ENCODE measurements around the gene LILRB1.
"Not testable (repeated sequence)": the region's sequence is repeated elsewhere in the genome, so short reads cannot be mapped to it uniquely, and the experiment has no call there.

LILRB1 gene

DNA sequence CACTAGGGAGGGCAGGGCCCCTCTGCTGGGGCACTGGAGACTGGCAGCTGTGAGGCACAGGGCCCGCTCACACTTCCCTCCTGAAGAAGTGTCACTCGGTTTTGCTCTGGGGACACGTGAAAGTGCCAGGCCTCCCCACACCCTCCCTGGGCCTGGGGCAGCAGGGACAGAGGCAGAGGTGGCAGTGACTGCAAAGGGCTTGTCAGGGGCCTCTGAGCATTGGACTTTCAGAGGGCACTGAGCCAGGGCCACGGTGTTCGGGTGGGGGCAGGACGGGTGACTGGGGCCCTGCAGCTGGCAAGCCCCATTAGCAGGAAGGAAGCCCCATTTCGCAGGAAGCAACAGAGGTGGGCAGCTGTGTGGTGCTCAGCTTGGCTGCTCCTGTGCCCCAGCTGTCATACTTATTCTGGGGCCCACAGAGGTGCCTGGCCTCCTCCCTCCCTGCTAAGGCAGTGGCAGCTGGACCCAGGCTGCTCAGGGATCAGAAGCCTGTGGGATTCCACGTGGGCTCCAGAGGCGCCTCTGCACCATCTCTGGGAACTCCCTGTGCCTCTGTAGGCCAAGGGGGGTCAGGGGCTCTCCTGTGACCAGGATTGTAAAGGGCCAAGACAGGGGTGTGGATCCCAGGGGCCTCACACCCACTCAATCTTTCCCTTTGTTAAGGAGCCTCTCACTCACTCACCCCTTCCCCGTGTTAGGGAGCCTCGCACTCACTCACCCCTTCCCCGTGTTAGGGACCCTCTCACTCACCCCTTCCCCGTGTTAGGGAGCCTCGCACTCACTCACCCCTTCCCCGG is 5.2 kb upstream of the LILRB1 start:
- not testable (repeated sequence) for DNase-seq (ENCODE audit: low read depth)

DNA sequence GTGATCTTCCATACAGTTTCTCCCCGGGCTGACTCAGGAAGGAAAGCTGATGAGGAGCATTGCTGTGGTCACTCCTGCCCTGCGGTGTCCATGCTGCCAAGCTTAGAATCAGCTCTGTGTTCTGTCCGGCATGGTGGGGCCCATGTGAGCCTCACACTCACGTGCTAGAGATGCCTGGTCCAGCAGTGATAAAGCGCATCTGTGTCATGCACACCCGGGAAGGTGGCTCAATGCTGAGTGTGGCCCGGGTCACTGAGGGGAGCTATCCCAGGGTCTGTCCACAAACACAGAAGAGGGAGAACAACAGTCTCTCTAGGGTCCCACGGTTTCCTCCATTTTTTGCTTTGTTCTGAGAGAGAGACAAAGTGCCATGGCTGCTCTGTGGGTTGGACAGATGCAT is 3.5 kb upstream of the LILRB1 start:
- no peak for DNase-seq (ENCODE audit: low read depth)

GRCh38 chr19:54627912-54628311 is 2.4 kb upstream of the LILRB1 start:
- not testable (repeated sequence) for DNase-seq (ENCODE audit: low read depth)

- no peak for DNase-seq (ENCODE audit: low read depth)
Measured at GRCh38 chr19:54630782-54631181, 498 bp downstream of the LILRB1 start.

DNA sequence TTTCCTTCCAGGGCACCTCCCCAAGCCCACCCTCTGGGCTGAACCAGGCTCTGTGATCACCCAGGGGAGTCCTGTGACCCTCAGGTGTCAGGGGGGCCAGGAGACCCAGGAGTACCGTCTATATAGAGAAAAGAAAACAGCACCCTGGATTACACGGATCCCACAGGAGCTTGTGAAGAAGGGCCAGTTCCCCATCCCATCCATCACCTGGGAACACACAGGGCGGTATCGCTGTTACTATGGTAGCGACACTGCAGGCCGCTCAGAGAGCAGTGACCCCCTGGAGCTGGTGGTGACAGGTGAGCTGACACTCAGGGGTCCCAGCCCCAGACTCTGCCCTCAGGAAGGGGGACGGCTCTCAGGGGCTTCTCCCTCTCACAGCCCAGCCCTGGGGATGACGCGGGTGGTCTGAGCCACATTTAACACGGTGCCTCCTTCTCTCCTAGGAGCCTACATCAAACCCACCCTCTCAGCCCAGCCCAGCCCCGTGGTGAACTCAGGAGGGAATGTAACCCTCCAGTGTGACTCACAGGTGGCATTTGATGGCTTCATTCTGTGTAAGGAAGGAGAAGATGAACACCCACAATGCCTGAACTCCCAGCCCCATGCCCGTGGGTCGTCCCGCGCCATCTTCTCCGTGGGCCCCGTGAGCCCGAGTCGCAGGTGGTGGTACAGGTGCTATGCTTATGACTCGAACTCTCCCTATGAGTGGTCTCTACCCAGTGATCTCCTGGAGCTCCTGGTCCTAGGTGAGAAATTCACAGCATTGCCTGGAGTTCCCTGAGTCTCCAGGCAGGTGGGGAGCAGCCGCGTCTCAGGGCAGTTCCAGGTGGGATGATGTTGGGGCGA is 1.4 kb downstream of the LILRB1 start:
- DNase-seq (ENCODE audit: low read depth), result not testable (repeated sequence)

DNA sequence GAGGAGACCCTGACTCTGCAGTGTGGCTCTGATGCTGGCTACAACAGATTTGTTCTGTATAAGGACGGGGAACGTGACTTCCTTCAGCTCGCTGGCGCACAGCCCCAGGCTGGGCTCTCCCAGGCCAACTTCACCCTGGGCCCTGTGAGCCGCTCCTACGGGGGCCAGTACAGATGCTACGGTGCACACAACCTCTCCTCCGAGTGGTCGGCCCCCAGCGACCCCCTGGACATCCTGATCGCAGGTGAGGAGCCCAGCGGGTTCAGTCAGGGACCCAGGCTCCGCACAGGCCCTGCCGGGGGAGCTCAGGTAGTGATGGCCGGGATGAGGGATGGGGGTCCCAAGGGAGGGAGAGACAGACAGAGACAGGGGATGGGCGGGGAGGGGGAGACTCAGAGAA is 2.2 kb downstream of the LILRB1 start:
- not testable (repeated sequence) for DNase-seq (ENCODE audit: low read depth)

GRCh38 chr19:54633401-54633800 is 3.1 kb downstream of the LILRB1 start:
- no peak for DNase-seq (ENCODE audit: low read depth)

DNA sequence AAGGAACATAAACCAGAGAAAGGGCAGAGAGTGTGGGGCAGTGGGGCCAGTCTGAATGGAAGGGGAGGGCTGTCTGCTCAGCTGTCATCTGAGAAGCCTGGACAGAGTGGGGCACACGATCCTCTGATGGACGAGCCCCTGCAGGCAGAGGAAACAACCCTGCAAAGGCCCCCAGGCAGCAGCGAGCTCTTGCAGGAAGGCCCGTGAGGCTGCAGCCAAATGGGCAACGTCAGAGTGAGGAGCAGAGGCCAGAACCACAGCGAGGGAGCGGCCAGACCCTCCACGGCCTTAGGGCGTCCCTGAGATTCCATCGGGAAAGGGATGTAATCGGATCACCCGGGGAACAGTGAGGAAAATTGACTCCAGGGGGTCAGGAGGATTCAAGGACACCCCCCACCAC is 5.8 kb downstream of the LILRB1 start:
- not testable (repeated sequence) for DNase-seq (ENCODE audit: low read depth)

DNA sequence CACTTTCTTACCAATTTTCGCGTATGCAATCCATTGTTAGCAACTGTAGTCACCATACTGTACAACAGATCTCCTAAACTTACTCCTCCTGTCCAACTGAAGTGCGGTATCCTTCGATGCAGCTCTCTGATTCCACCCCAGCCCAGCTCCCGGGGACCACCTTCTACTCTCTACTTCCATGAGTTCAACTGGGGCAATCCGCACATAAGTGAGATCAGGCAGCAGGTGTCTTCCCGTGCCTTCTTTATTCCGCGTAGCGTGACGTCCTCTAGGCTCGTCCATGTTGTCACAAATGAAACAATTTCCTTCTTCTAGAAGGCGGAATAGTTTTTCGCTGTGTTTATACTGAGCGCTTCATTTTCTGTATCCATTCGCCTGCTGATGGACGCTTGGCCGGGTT is 8.4 kb downstream of the LILRB1 start:
- DNase-seq (ENCODE audit: low read depth), result no peak

- DNase-seq (ENCODE audit: low read depth), result not testable (repeated sequence)
Measured at GRCh38 chr19:54642953-54643352, 12.7 kb downstream of the LILRB1 start.

GRCh38 chr19:54643583-54643982 is 13.3 kb downstream of the LILRB1 start:
- DNase-seq (ENCODE audit: low read depth), result not testable (repeated sequence)

GRCh38 chr19:54644056-54644455 is 13.8 kb downstream of the LILRB1 start:
- DNase-seq (ENCODE audit: low read depth), result no peak

- DNase-seq (ENCODE audit: low read depth), result no peak
Measured at GRCh38 chr19:54646331-54646841, 16.1 kb downstream of the LILRB1 start.

DNA sequence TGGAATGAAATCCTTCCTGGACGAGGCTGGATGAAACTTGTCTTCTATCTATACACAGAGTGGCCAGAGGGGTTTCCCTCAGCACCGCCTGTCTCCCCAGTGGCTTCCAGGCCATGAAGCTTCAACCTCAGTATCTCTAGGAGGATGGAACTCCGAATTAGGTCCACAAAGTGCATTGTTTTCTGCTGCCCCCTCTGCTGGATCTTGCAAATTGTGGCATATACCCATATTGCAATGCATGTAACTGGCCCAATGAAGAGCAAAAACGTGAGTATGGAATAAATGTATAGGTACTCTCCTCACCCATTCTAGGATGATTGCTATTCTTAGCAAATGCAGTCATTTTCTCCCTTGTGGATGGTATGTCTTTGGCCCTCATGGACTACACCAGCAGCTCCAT is 17.8 kb downstream of the LILRB1 start:
- no peak for DNase-seq (ENCODE audit: low read depth)

DNA sequence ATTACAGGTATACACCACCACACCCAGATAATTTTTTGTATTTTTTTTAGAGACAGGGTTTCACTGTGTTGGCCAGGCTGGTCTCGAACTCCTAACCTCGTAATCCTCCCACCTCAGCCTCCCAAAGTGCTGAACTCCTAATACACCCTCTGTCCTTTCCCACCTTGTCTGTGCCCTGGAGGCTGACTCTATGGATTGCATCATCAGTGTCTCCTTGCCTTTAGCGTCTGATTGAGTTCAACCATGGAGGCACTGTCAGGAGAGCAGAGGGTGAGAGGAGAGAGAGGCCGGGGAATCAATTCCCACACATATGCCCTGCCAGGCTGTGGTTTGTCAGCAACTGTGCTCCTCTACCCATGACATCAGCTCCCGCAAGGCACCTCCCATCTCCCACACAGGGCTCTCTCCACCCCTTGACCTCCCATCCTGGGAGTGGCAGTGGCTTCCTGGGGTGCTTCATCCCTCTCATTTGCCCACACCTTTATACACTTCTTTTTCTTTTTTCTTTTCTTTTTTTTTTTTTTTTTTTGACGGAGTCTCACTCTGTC is 19.9 kb downstream of the LILRB1 start:
- no peak for DNase-seq (ENCODE audit: low read depth)

- no peak for DNase-seq (ENCODE audit: low read depth)
Measured at GRCh38 chr19:54653181-54653809, 23.0 kb downstream of the LILRB1 start.

DNA sequence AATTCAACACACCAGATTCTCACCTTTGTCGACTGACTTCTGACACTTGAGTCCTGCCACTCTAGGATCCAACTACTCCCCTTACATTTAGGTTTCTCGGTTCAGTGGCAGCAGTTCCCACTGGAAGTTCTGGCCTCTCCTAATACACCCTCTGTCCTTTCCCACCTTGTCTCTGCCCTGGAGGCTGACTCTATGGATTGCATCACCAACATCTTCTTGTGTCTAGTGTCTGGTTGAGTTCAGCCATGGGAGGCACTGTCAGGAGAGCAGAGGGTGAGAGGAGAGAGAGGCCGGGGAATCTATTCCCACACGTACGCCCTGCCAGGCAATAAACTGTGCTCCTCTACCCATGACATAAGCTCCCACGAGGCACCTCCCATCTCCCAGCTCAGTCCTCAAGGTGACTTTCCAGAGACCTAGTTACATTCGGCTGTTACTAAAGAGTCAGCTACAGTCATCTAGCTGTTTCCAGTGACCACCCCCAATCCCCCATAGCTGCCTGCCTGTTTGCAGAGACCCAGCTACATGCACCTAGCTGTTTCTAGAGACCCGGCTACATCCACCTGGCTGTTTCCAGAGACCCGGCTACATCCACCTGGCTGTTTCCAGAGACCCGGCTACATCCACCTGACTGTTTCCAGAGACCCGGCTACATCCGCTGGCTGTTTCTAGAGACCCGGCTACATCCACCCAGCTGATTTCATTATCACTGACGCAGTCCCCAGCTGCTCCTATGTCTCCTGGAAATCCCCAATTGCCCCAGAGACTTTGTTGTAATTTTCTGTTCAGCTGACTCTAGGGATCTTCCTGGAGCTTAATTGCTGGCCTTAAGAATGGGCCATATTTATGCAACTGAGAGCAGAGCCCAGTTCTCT is 24.4 kb downstream of the LILRB1 start:
- no peak for DNase-seq (ENCODE audit: low read depth)

GRCh38 chr19:54659300-54659699 is 29.0 kb downstream of the LILRB1 start:
- no peak for DNase-seq (ENCODE audit: low read depth)

DNA sequence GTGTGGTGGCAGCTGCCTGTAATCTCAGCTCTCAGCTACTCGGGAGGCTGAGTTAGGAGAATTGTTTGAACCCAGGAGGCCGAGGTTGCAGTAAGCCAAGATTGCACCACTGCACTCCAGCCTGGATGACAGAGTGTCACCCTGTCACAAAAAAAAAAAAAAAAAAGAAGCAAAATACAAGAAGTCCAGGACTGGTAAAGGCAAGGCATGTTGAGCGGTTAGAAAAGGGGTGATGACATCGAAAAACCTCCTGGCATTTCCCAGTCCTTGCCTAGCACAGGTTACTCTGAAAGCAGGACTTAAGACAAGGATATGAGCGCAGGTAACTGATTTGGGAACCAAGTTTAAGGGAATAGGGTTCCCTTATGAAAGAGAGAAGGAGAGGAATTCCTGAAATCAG is 30.0 kb downstream of the LILRB1 start:
- DNase-seq (ENCODE audit: low read depth), result no peak

- DNase-seq (ENCODE audit: low read depth), result no peak
Measured at GRCh38 chr19:54660964-54661363, 30.7 kb downstream of the LILRB1 start.

DNA sequence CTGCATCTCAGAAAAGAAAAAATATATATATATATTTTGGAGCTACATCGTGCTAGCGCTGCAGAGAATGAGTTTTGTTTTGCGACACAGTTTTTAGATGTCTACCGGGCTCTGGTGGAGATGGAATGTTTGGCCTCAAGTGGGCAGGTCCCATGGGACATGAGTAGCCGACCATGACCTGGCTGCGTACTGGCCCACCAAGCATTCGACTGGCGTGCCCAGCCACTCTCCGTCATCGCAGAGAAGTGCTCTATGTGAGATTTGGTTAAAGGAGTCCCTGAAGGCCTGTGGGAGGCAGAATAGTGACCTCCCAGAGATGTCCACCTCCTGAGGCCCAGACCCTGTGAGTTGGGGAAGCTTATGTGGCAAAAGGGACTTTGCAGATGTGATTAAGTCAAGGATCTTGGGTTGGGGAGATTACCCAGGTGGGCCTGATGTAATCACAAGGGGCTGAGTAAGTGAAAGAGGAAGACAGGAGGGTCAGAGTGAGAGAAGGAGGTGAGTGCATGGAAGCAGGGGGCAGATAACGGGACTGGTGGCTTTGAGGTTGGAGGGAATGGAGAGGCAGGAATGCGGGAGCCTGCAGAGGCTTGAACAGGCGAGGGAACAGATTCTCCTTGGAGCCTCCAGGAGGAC is 31.7 kb downstream of the LILRB1 start:
- no peak for DNase-seq (ENCODE audit: low read depth)
